Measurements from ENCODE around the gene DUSP28.
"Not testable (repeated sequence)": the region's sequence is repeated elsewhere in the genome, so short reads cannot be mapped to it uniquely, and the experiment has no call there.

Gene DUSP28

DNA sequence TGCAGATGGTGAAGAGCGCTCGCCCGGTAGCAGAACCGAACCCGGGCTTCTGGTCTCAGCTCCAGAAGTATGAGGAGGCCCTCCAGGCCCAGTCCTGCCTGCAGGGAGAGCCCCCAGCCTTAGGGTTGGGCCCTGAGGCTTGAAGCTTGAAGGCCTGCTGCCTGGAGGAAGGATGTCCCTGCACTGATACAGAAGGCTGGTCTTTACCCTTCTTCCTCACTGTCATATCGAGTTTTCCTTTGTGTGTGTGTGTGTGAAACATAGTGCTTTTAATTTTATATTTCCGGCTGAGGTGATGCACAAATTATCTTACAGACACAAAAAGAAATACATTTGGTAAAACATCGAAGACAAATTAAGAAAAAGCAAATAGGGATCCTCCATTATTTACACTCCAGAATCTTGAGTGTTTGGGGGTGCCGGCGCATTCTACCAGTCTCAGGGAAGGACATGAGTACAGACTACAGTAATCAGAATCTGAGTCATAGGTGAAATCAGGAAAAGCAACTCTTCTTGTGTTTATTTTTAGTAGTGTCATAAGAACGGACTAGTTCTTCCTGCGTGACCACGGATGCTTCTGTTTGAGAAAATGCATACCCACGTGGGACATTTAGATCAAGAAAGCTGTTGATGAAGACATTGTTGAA lies 1.3 kb downstream of the DUSP28 start:
- no peak for DNase-seq

- not testable (repeated sequence) for DNase-seq
Measured at GRCh38 chr2:240563231-240563630, 3.1 kb downstream of the DUSP28 start.

DNA sequence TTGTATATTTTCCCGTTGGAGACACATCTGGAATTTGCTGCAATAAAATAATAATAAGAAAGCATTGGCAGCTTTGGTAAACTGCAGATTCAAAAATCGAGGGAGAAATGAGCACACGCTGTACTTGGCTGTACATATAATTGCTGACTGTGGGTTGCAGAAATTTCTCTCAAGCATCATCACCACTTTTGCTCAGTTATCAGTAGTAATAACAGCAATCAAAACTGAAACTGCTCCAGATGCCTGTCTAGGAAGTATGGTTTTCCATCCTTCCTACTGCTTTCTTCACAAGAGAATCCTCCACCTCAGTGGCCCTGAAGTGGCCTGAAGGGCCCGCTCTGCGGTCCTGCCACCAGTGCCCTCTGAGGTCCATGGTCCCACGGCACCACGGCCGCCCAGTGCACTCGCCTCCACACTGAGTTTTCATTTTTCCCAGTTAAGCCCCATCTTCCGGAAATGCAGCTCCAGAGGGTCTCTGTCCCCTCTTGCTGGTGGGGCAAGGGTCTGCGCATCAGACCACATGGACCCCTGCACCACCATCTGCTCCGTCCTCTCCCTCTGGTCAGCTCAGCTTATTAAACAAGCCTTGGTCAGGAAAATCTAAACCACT lies 3.9 kb downstream of the DUSP28 start:
- DNase-seq, result no peak

GRCh38 chr2:240564561-240565332 lies 4.6 kb downstream of the DUSP28 start:
- DNase-seq, result no peak

- DNase-seq, result no peak
Measured at GRCh38 chr2:240565333-240566202, 5.4 kb downstream of the DUSP28 start.

- peak; percentile 83 for DNase-seq
Measured at GRCh38 chr2:240566203-240567136, 6.3 kb downstream of the DUSP28 start.

DNA sequence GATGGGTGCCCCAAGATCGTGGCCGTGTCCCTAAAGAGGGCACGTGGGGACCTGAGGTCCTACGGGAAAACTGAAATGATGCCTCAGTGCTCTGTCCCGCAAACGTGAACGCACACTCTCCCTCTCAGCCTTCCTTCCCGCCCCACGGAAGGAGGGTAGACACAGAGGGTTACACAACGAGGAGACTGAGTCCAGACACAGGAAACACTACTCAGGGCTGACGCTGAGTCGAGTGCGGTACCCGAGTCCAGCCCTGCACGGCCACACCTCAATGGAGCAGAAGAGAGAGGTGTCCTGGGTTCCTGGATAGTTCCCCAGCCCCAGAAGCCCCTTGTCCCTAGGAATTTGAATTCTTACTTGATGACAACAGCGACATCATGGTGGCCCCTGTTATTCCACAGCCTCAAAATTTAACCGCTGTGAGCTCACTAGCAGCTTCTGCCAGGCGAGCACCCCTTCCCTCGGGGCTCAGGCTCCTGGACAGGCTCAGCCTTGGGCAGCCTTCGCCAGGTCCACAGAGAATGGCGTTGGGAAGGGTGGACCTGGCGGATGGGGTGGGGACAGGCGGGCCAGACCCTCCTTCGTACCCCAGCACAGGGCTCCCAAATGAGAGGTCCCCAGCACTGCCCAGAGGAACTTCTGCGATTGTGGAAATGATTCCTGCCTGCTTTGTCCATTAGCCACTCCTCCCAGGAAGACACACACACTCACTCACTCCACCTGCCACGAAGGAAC lies 7.1 kb downstream of the DUSP28 start:
- no peak for DNase-seq

GRCh38 chr2:240567872-240568677 lies 7.9 kb downstream of the DUSP28 start, which contains the start of gene RNPEPL1:
RNPEPL1 (plus strand) TSS chr2:240568484; CDS start chr2:240568587, 103 bp downstream.
- peak; percentile 42 for DNase-seq

DNA sequence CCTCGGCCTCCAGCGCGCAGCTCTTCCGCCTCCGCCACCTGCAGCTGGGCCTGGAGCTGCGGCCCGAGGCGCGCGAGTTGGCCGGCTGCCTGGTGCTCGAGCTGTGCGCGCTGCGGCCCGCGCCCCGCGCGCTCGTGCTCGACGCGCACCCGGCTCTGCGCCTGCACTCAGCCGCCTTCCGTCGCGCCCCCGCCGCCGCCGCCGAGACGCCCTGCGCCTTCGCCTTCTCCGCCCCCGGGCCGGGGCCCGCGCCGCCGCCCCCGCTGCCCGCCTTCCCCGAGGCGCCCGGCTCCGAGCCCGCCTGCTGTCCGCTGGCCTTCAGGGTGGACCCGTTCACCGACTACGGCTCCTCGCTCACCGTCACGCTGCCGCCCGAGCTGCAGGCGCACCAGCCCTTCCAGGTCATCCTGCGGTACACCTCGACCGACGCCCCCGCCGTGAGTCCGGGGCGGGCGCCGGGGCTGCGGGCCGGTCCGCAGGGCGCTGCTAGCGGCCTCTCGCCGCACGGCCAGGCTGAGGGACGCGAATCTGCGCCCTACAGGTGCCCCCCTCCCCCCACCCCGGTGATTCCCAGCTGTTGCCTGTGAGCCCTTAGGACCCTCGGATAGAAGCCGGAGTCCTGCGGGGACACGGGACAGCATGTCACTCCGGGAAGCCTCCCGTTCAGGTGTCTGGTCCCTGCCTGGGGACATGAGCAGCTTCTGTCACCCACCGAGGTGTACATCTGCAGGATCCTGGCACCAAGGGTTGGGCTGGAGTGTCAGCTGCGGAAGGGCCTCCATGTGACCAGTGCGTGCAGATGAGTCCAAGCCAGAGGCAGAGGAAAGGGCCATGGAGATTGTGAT lies 8.7 kb downstream of the DUSP28 start:
- peak; percentile 49 for DNase-seq

- no peak for DNase-seq
Measured at GRCh38 chr2:240569523-240569997, 9.4 kb downstream of the DUSP28 start.

DNA sequence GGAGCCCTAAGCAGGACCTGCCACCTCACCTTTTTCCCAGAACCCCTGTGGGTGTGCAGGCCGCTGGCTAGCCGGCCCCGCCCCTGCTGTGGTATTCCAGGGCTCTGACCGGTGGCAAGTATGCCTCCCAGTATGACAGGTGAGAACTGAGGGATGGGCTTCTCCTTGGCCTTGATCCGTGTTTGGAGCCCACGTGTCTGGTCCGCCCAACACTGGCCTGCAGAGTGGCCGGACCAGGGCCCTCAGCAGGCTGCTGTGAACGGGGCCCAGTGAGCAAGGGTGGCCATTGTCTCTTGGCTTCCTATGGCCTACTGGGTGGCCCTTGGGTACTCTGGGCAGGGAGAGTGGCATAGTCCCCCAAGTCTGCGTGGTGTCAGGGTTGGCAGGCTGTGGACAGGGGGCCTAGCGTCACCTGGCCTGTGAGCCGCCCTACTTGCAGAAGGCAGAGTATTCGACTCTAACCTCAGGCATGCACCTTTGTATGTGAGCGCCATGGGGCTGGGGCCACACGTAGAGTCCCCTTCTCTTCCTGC lies 9.9 kb downstream of the DUSP28 start:
- DNase-seq, result no peak

GRCh38 chr2:240570531-240571313 lies 10.6 kb downstream of the DUSP28 start:
- no peak for DNase-seq

DNA sequence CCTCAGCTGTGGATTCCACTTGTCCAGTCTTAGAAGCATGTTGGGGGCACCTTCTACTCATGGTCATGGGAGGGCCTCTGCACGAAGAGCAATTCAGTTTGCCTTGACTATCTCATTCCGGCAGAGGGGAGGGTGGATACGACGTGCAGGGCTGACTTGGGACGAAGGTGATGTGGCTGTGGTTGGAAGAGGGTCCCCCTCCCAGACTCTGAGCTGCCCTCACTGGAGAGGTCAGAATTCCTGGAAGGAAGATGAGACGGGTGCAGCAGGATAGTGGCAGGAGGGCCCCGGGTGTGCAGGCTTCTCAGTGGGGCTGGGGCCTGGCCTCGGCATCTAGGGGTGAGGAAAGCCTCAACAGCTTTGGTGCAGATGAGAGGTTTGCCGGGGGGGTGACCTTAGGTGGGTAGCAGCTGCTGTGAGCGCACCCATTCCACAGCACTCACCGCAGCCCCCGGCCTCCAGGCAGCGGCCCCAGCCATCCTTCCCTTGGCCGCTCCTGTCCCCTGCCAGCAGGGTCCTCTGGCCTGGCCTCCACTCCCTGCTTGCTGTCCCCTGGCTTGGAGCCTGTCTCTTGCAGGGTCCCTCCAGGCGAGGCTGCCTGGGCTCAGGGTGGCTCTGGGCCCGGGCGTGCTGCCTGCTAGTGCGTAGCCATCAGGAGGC lies 11.3 kb downstream of the DUSP28 start:
- no peak for DNase-seq

DNA sequence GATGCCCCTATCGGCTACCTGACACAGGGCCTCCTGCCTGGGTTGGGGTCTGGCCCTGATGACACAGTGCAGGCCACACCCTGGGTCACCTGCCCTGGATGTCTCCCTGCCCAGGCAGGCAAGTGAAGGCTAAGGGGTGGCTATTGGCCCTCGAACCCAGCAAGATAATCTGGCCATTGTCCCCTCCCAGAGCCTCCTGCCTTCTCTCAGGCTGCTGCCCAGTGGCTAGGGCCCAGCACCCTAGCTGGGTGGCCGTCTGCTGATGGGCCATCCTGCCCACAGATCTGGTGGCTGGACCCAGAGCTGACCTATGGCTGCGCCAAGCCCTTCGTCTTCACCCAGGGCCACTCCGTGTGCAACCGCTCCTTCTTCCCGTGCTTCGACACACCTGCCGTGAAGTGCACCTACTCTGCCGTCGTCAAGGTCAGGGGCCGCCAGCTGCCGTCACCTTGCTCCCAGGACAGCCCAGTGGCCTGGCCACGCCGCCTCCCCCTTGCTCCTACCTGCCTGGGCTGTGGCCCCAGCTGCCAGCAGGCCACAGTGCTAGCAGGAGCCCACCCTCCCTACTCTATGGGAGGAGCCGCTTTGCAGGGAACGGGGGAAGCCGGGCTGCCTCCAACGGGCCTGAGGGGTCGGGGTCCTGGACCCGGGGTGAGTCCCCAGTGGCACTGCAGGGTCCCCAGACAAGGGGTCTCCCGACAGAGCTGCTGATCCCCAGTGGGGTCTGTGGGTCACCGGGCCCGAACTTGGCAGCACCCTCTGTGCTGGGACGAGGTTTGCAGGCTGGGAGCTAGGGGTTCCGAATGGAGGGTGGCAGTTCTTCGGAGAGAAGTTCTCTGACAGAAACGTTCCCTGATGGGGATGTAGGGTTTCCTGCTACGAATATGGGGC lies 12.2 kb downstream of the DUSP28 start:
- DNase-seq, result no peak

GRCh38 chr2:240573071-240573515 lies 12.9 kb downstream of the DUSP28 start:
- DNase-seq, result no peak
